ENCODE results near the gene SV2C.
A peak's percentile ranks its signal among the peaks of the same experiment; 100 is the strongest.

Gene SV2C

GRCh38 chr5:76269932-76270610 lies 186.9 kb downstream of the SV2C start:
- Histone ChIP-seq H3K9ac (ENCODE audit: low read length) (no peak overlapping the region), H3K4me3 (ENCODE audit: low read length) (peak overlapping the region; percentile 60), H3K9me3 (ENCODE audit: insufficient read depth, low read length) (no peaks in the 10 kb centered on the region), H4K20me1 (ENCODE audit: insufficient read depth, low read length) (no peaks in the 10 kb centered on the region), H3K27ac (ENCODE audit: low read length) (no peak overlapping the region), H3K4me1 (ENCODE audit: low read length) (peaks cover 21% of the 10 kb centered on the region), H3K4me2 (ENCODE audit: low read length) (peak overlapping the region; percentile 65), H3K79me2 (ENCODE audit: low read length) (no peaks in the 10 kb centered on the region), H3K27me3 (ENCODE audit: low read depth, low read length) (no peaks in the 10 kb centered on the region), H3K36me3 (replicated peaks; ENCODE audit: low read depth, low read length) (no peaks in the 10 kb centered on the region), H2AFZ (ENCODE audit: low read depth, low read length) (no peak overlapping the region)
- no peak for TF ChIP-seq CTCF (IDR thresholded peaks at IDR 0.05; ENCODE audit: low read depth, low read length)
- no peak for TF ChIP-seq EZH2phosphoT487 (IDR thresholded peaks at IDR 0.05; ENCODE audit: low read depth)

GRCh38 chr5:76271836-76272235 lies 188.7 kb downstream of the SV2C start:
- no peak overlapping the region for H3K4me3 ChIP-seq (ENCODE audit: low read length)
- H3K27me3 ChIP-seq (ENCODE audit: low read depth, low read length): no peaks in the 10 kb centered on the region
- no peaks in the 10 kb centered on the region for H3K36me3 ChIP-seq (replicated peaks; ENCODE audit: low read depth, low read length)
- H3K4me2 ChIP-seq (ENCODE audit: low read length): no peak overlapping the region
- peaks cover 21% of the 10 kb centered on the region for H3K4me1 ChIP-seq (ENCODE audit: low read length)
- no peaks in the 10 kb centered on the region for H4K20me1 ChIP-seq (ENCODE audit: insufficient read depth, low read length)
- H3K27ac ChIP-seq (ENCODE audit: low read length): no peak overlapping the region
- no peaks in the 10 kb centered on the region for H3K79me2 ChIP-seq (ENCODE audit: low read length)
- H3K9me3 ChIP-seq (ENCODE audit: insufficient read depth, low read length): no peaks in the 10 kb centered on the region
- TF ChIP-seq CTCF (IDR thresholded peaks at IDR 0.05; ENCODE audit: low read depth, low read length): no peak
- no peak for TF ChIP-seq EZH2phosphoT487 (IDR thresholded peaks at IDR 0.05; ENCODE audit: low read depth)
- no peak overlapping the region for H3K9ac ChIP-seq (ENCODE audit: low read length)
- H2AFZ ChIP-seq (ENCODE audit: low read depth, low read length): no peak overlapping the region

- no peak overlapping the region for H2AFZ ChIP-seq (ENCODE audit: low read depth, low read length)
- H3K79me2 ChIP-seq (ENCODE audit: low read length): no peaks in the 10 kb centered on the region
- no peaks in the 10 kb centered on the region for H4K20me1 ChIP-seq (ENCODE audit: insufficient read depth, low read length)
- H3K4me3 ChIP-seq (ENCODE audit: low read length): no peak overlapping the region
- H3K27me3 ChIP-seq (ENCODE audit: low read depth, low read length): no peaks in the 10 kb centered on the region
- TF ChIP-seq EZH2phosphoT487 (IDR thresholded peaks at IDR 0.05; ENCODE audit: low read depth): no peak
- TF ChIP-seq CTCF (IDR thresholded peaks at IDR 0.05; ENCODE audit: low read depth, low read length): no peak
- no peak overlapping the region for H3K27ac ChIP-seq (ENCODE audit: low read length)
- H3K4me2 ChIP-seq (ENCODE audit: low read length): no peak overlapping the region
- no peaks in the 10 kb centered on the region for H3K36me3 ChIP-seq (replicated peaks; ENCODE audit: low read depth, low read length)
- H3K9ac ChIP-seq (ENCODE audit: low read length): no peak overlapping the region
- H3K9me3 ChIP-seq (ENCODE audit: insufficient read depth, low read length): no peaks in the 10 kb centered on the region
- H3K4me1 ChIP-seq (ENCODE audit: low read length): peaks cover 31% of the 10 kb centered on the region
These were observed 190.2 kb downstream of the SV2C start for GRCh38 chr5:76273206-76273885.

GRCh38 chr5:76274571-76274970 lies 191.4 kb downstream of the SV2C start:
- no peaks in the 10 kb centered on the region for H3K79me2 ChIP-seq (ENCODE audit: low read length)
- H3K9ac ChIP-seq (ENCODE audit: low read length): no peak overlapping the region
- H3K4me1 ChIP-seq (ENCODE audit: low read length): peaks cover 29% of the 10 kb centered on the region
- no peaks in the 10 kb centered on the region for H3K27me3 ChIP-seq (ENCODE audit: low read depth, low read length)
- H3K4me2 ChIP-seq (ENCODE audit: low read length): no peak overlapping the region
- H3K9me3 ChIP-seq (ENCODE audit: insufficient read depth, low read length): no peaks in the 10 kb centered on the region
- TF ChIP-seq CTCF (IDR thresholded peaks at IDR 0.05; ENCODE audit: low read depth, low read length) (no peak), EZH2phosphoT487 (IDR thresholded peaks at IDR 0.05; ENCODE audit: low read depth) (no peak)
- no peak overlapping the region for H3K4me3 ChIP-seq (ENCODE audit: low read length)
- H2AFZ ChIP-seq (ENCODE audit: low read depth, low read length): no peak overlapping the region
- no peak overlapping the region for H3K27ac ChIP-seq (ENCODE audit: low read length)
- no peaks in the 10 kb centered on the region for H3K36me3 ChIP-seq (replicated peaks; ENCODE audit: low read depth, low read length)
- no peaks in the 10 kb centered on the region for H4K20me1 ChIP-seq (ENCODE audit: insufficient read depth, low read length)
